ENCODE data around the gene RPAIN.
"Not testable (repeated sequence)": the region's sequence is repeated elsewhere in the genome, so short reads cannot be mapped to it uniquely, and the experiment has no call there.

RPAIN gene

DNA sequence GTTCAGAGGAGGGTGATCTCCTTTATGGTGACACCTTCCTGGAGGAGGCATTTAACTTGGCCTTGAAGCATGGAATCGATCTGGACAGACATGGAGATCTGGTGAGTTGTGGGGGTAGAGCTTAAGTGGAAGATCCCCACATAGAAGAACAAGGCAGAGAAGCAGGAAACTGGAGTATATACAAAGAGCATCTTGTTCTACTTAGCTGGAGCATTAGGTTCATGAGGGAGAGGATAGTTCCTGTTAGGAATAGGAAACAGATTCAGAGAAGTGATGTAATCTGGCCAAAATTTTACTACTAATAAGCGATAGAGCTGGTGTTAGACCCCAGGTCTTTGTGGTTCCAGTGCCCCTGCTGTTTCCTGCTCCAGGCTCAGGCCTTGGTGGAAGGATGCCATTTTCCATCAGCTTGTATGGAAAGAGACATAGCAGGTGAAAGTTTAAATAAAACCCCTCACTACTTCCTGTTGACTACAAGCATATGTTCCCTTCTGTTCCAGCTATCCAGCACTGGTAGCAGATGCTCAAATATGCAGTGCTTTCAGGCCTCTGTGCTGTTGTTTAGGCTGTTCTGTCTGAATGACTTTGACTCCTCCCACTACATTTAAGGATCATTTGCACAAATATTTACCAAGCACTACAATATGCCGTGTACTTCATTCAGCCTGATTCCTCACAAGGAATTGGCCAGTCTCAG is 9.4 kb downstream of the RPAIN start:
- DNase-seq (ENCODE audit: low read depth in 2 of 2) = no peak

- DNase-seq (ENCODE audit: low read depth in 2 of 2) = no peak
Observed at GRCh38 chr17:5430413-5430999, 10.5 kb downstream of the RPAIN start.

GRCh38 chr17:5431234-5431633 is 11.3 kb downstream of the RPAIN start:
- not testable (repeated sequence) for DNase-seq (ENCODE audit: low read depth in 2 of 2)

GRCh38 chr17:5431949-5432556 is 12.1 kb downstream of the RPAIN start:
- no peak for DNase-seq (ENCODE audit: low read depth in 2 of 2)

DNA sequence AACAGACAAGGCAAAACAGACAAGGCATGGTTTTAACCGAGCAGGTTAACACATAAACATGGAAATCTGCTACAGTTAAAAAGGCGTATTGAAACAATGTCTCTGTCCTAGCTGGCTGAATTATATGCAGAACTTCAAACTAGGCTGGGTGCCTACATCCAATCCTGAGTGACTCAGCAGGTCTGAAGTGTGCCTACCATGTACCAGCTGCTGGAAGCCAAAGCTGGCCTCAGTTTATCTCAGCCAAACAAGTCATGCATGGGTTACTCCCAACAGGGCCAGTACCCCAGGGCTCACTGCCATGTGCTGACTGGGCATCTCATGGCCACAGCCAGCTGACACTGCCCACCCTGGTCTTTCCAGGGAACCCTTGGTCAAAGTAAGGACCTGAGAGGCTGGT is 15.0 kb downstream of the RPAIN start:
- DNase-seq (ENCODE audit: low read depth in 2 of 2) = no peak

DNA sequence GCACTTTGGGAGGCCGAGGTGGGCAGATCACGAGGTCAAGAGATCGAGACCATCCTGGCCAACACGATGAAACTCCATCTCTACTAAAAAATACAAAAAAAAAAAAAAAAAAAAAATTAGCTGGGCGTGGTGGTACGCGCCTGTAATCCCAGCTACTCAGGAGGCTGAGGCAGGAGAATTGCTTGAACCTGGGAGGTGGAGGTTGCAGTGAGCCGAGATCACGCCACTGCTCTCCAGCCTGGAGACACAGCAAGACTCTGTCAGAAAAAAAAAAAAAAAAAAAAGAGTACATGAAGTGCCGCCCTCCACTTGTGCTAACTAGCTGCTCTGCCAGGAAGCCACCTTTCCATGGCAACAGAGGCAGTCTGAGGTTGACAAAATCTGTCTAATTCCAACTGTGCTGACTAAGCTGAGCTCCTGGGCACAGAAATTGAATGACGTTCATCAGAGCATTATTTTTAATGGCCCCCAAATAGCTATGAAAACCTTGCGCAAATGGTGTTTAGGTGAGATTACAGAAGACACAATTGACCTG is 15.9 kb downstream of the RPAIN start:
- DNase-seq (ENCODE audit: low read depth in 2 of 2) = not testable (repeated sequence)

DNA sequence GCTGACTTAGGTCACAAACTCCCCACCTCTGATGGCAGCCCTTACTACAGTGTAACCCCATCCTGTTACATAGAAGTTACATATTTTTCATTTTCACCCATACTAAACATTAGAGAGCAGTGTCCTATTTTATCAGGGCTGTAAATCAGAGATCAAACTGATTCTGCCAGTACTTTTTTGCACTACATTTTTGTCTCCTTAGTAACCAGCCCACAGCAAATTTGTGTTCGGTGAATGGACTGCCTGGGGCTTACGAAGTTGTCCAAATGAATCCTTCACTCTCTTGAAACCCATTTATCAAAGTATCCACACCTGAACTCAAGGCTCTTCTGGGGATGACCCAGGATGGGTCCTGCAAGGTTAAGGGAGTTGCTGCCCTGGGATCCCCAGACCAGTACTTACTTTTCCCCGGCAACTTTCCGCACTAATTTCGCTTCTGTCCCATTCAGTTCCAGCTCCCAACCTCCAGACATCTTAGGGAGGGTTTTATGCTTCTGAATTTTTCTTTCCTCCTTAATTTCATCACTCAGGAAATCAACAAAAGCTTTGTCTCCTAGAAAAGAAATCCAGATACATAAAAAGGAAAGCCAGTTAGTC is 17.8 kb downstream of the RPAIN start:
- DNase-seq (ENCODE audit: low read depth in 2 of 2) = no peak

DNA sequence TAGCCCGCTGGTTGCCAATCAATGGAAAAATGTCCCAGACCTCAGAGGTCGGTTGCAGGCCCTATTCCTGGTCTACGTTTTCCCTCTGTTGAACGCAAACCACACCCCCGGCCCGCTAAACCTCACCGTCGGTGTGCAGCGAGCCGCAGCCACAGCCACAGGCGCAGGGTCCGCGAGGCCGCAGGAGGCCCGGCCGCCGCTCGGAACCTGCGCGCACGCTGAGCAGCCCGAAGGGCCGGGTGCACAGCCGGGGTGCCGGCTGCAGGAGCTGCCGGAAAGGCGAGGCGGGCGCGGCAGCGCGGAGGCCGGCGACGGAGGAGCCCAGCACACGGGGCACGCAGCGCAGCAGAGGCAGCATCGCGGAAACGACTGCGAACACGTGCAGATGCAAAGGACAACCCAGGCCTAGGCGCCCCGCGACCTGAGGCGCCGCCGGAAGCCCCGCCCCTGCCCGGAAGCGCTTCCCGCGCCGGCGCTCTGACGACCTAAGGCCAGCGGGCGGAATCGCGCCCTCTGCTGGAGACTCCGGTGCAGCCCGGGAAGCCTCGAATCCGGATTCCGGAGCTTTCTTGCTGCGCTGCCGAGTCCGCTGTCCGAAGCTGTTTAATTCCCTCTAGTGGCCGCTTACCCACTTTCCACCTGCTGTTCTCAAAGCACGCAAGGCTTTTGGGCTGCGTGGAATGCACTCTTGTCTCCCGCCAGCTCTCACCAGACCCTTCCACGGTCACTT is 18.9 kb downstream of the RPAIN start, which contains the start of gene C1QBP:
C1QBP (minus strand) TSS at position 440 of the 730 bp plus-strand sequence; CDS start at position 358, 82 bp downstream.
- DNase-seq (ENCODE audit: low read depth in 2 of 2) = peak; percentile 76 to 85

- DNase-seq (ENCODE audit: low read depth in 2 of 2) = no peak
Observed at GRCh38 chr17:5439446-5439764, 19.4 kb downstream of the RPAIN start.

GRCh38 chr17:5443728-5444127 is 23.7 kb downstream of the RPAIN start:
- no peak for DNase-seq (ENCODE audit: low read depth in 2 of 2)

GRCh38 chr17:5444209-5444608 is 24.2 kb downstream of the RPAIN start:
- no peak for DNase-seq (ENCODE audit: low read depth in 2 of 2)

GRCh38 chr17:5446786-5447185 is 26.8 kb downstream of the RPAIN start:
- DNase-seq (ENCODE audit: low read depth in 2 of 2) = no peak

GRCh38 chr17:5464717-5465507 is 44.9 kb downstream of the RPAIN start:
- no peak for DNase-seq (ENCODE audit: low read depth in 2 of 2)

GRCh38 chr17:5466295-5466694 is 46.3 kb downstream of the RPAIN start:
- no peak for DNase-seq (ENCODE audit: low read depth in 2 of 2)

- DNase-seq (ENCODE audit: low read depth in 2 of 2) = no peak
Observed at GRCh38 chr17:5467416-5467815, 47.4 kb downstream of the RPAIN start.

DNA sequence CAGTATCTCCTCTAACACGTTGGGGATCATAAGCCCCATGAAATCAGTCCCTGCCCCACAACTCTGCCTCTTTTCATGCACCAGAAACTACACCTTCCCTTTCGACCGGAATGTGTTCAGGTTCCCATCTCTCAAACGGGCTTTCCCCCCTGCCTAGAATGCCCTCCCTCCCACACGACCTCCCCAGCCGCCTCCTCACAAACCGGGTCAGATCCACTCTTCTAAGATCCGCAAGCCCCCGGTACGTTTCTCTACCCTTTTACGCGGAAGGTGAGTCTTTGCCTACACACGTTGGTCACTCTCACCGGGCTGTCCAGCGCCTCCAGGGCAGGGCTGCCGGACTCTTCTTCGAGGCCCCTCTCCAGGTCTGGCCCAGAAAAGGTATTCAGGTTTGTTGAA is 48.1 kb downstream of the RPAIN start:
- DNase-seq (ENCODE audit: low read depth in 2 of 2) = no peak

DNA sequence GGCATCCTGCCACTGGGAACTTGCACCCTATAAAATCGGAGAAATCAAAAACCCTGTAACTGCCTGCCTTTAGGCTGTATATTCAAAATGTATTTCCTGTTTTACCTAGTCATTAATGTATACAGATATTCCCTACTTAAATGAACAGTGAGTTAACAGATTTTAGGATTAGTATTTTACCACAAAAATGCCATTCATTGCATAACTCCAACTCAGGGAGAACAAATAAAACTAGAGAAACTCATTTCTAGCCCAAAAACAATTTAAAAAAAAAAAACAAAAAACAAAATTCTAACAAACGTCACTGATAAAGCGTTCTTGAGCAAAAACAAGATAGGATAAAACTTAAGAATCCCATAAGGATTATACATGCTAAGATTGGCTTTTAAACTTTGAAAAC is 52.5 kb downstream of the RPAIN start:
- DNase-seq (ENCODE audit: low read depth in 2 of 2) = no peak

- no peak for DNase-seq (ENCODE audit: low read depth in 2 of 2)
Observed at GRCh38 chr17:5473906-5474305, 53.9 kb downstream of the RPAIN start.

DNA sequence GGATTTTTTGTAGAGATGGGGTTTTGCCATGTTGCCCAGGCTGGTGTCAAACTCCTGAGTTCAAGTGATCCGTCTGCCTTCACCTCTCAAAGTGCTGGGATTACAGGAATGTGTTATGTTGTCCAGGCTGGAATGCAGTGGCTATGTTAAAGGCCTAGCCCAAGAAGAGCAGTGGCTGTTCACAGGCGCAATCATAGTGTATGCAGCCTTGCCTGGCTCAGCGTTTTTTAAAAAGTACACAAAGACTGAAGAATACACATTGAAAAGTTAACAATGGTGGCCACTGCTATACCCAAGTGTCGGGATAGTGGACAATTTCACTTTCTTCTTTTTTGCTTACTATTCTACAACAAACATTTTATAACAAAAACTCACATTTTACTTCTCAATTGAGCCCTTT is 59.0 kb downstream of the RPAIN start:
- no peak for DNase-seq (ENCODE audit: low read depth in 2 of 2)

DNA sequence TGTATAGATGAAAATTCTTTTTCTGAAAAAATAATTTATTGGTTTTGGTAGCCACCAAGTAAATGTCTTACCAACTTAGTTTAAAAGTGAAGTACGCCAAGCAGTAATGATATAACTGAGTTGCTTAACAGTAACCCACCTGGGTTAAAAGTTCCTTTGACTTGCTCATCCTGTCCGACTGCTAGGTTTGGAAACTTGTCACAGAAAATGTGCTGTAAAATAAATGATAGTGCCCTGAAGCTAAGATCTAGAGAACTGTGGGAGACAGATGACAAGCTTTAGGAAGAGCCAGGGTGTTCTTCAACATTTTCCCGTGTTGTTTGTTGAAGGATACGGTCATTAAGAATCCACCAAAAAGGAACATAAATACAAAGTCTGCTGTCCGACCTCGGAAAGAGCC is 61.0 kb downstream of the RPAIN start:
- DNase-seq (ENCODE audit: low read depth in 2 of 2) = no peak

DNA sequence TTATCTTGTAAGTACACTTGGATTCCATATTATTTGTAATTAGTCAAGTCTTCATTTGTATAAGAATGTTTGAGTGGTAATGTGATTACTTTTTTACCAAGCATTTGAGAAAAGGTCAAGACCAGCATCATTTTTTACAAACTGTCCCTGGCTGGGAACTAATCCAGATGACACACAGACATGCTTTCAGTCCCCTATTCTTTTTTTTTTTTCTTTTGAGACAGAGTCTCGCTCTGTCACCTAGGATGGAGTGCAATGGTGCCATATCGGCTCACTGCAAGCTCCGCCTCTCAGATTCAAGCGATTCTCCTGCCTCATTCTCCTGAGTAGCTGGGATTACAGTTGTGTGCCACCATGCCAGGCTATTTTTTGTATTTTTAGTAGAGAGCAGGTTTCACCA is 61.5 kb downstream of the RPAIN start:
- DNase-seq (ENCODE audit: low read depth in 2 of 2) = no peak
